Colon (tissue), 2 donors: ENCODE measurements around the gene OTX2.

Source experiments
- FAIRE-seq: peaks from 2 replicates; lab custom pipeline; 2012; peaks lifted over from hg19 to GRCh38; lab: Jason Lieb, UNC
- donor health status: control.
- donor health status: control.

The OTX2 gene

DNA sequence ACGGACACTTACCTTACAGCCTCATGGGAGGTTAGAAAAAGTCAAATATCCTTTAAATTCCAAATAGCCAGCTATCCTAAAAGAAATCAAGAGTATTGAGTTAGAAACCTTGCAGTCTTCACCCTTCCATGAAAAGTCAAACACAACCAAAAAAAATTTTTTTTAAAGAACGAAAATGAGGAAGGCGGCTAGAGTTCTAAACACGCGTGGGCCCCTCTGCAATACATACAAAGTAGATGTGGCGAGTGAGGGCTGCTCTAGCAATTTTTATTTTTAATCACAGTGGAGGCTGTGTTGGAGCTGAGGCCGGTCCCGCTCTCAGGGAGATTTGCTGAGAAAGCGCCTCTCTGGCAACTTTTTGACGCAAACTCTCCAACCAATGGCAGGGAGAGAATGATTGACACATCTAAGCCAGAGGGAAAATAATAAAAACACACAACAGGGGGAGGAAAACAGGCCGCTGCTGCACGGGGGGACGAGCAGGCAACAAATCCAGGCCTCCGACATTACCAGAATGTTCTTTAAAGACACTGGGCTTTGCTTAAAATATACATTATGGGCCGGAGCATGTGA lies at the start of gene OTX2:
OTX2 (minus strand) TSS at position 333 of the 573 bp plus-strand sequence. CDS start 5,023 bp downstream, outside the sequence.
- no peak for FAIRE-seq

GRCh38 chr14:56858422-56858821 lies 48.1 kb upstream of the OTX2 start:
- FAIRE-seq: no peak

GRCh38 chr14:56857216-56857615 lies 46.9 kb upstream of the OTX2 start:
- no peak for FAIRE-seq

DNA sequence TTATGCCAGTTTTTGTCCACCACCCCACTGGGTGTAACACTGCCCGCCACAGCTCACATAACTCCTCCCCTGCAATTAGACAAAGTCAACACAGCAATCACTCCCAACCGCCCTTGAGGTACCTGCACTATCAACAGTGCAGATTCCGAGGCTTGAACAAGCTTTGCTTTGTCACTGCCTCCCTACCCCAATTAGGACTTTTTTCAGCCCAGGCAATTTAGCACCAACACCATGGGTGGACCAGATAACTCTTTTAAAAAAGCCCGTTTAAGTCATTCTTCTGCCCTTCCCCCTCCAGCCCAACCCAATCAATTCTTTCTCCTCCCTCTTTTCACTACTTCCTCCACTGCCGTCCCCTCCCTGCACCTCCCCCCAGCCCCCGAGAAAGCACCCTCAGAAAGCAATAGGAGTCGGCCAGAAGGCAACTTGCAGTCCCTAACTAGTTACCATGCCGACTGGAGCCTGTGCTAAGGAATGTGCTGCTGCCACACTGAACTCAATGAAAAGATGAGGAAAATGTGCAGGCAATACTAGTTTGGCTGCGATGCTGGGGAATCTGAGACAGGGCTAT lies 45.7 kb upstream of the OTX2 start:
- FAIRE-seq: no peak

- FAIRE-seq: no peak
Observed at GRCh38 chr14:56854325-56854724, 44.0 kb upstream of the OTX2 start.

GRCh38 chr14:56846970-56847930 lies 37.0 kb upstream of the OTX2 start:
- no peak for FAIRE-seq

DNA sequence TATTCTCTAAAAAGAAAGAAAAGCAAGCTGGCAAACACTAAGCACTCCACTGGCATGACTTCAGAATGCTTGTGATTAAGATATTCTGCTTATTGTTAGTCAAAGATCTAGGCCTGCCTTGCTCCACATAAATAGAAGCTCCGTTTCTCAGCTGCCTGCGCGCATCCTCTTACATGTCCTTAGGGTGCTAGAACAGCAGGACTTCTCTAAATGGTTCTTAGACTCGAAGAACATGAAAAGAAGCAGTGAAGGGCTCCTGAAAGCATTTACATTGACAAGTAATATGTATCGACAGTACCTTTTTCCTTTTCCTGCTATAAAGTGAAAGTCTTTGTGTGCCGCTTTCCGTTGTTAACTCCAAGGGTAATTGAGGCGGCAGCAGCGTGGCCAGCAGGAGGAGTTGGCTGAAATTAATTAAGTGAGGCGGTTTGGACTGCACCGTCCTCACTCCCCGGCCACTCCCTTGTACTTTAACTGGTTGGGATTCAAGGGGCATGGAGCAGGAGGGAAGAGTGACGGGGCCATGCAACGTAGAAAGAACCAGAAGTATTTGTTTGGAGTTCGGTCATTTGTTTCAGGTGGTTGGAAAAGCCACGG lies 34.2 kb upstream of the OTX2 start:
- no peak for FAIRE-seq

DNA sequence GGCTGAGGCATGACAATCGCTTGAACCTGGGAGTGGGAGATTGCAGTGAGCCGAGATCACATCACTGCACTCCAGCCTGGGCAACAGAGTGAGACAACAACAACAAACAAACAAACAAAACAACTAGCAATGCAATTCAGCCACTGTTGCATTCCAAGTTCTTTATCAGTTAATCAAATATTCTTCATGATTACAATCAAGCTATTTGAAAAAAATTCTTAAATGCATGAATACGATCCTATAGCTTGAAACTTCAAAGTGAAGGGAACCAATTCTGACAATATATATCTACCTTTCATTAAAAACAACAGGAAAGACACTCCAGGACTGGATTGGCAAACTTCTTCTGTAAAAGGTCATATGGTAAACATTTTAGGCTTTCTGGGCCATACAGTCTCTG lies 31.3 kb upstream of the OTX2 start:
- no peak for FAIRE-seq

DNA sequence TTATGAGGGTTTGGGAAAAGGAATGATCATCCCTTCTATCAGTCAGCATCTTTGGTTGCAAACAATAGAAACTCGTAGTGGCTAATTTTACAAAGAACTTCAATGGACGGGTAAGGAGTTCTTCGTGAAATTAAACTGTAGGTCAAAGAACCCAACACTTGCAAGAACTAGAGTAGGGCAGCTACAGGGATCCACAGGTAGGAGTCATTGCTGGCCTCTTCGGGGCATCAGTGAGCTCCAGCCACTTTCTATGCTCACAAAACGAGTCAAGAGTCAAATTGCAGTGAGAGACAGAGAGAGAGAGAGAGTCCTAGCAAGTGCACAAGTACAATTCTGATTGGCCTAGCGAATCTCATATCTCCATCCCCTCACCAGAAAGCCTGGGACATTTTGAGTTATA lies 29.9 kb upstream of the OTX2 start:
- FAIRE-seq: no peak

- no peak for FAIRE-seq
Observed at GRCh38 chr14:56829151-56829550, 18.9 kb upstream of the OTX2 start.

DNA sequence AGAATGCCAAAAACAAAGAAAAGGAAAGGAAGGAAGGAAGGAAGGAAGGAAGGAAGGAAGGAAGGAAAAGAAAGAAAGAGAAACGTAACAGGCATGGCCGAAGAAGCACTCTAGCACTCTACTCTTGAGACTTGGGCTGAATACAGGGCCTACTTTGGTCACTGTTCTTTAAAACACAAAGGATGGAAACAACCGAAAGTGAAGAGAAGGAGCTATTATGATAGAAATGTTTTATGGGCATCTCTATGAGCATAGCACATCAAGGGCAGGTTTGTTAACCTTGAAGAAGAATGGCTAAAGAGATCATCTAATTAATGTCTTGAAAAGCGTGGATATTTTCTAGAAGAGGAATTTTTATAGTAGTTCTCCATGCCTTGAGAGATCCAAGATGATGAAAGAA lies 15.9 kb upstream of the OTX2 start:
- no peak for FAIRE-seq

GRCh38 chr14:56821805-56822610 lies 11.7 kb upstream of the OTX2 start:
- FAIRE-seq: no peak

GRCh38 chr14:56821177-56821576 lies 10.9 kb upstream of the OTX2 start:
- no peak for FAIRE-seq

- no peak for FAIRE-seq
Observed at GRCh38 chr14:56817396-56817921, 7.2 kb upstream of the OTX2 start.

GRCh38 chr14:56816574-56817391 lies 6.5 kb upstream of the OTX2 start:
- no peak for FAIRE-seq

- no peak for FAIRE-seq
Observed at GRCh38 chr14:56815745-56816144, 5.5 kb upstream of the OTX2 start.

DNA sequence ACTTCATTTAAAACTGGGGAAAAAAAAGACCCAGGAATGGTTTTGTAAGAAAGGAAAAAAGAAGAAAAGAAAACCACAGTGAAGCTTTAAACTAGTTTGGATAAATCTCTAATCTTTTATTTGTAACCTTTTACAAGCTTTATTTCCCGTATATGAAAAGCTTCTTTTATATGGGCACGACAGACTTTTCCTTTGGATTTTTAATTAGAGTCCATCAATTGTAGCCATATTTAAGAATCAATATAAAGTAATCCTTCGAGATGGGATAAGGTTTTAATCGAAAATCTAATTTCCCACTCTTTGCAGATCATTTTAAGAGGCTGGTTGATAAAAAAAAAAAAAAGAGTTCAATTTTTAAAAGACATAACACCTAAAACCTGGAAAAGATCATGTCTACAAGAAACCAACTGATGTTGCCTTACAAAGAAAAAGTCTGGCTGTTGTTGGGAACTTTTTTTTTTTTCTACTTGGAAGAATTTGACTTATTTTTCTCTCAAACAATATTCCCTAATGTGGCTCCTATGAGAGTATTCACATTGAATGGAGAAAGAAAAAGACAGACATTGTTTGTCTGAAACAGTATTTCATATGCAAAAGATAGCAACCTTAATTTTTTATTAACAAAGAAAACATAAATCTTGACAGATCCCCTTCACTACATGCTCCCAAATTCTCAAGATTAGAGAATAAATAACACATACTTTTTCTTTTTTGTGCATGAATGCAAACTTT lies 4.9 kb upstream of the OTX2 start:
- no peak for FAIRE-seq

DNA sequence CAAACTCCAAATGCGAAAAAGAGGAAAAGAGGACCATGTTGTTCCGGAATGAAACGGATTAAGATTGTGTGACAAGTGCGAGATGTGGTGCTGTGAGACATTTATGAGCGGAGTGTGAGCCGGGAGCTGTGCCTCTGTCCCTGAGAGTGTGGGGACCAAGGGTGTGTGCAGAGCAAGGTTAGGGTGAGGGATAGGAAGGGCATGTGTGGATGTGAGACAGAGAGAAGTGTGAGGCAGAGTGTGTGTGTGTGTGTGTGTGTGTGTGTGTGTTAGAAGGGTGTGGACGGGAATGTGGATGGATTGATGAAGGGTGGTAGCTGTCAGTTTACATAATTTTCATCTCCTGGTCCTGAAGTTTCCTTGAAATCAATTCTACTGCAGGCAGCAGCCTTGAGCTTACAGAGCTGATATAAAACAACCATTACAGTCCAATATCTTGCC lies 4.3 kb upstream of the OTX2 start:
- no peak for FAIRE-seq

DNA sequence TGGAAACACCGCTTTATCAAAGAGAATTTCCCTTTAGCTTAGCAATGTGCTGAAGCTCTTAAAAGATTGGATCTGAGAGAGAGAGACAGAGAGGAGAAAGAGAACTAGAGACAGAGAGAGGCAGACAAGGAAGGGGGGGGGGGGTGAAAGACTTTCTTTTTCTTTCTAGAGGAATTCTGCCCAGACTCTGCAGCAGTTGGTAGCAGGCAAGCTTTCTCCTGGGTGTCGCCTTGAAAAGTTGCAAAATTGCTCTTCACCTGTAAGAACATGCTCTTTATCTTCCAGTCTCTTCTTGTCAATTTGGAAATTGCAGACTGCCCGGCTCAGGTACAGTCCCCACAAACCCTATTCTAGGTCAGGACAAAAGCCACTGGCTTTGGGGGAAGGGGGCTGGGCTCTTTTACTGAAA lies 2.9 kb upstream of the OTX2 start:
- no peak for FAIRE-seq
